GM18868 (cell line): ENCODE results near the gene PTPN21.

Source experiments
- ATAC-seq: cut with Tn5 transposase; IDR thresholded peaks from one replicate; pipeline ENCODE4 v1.9.1; 2021; ENCODE audit warnings: mild to moderate bottlenecking, moderate library complexity; ENCODE audit not compliant: unreplicated experiment

Gene PTPN21

DNA sequence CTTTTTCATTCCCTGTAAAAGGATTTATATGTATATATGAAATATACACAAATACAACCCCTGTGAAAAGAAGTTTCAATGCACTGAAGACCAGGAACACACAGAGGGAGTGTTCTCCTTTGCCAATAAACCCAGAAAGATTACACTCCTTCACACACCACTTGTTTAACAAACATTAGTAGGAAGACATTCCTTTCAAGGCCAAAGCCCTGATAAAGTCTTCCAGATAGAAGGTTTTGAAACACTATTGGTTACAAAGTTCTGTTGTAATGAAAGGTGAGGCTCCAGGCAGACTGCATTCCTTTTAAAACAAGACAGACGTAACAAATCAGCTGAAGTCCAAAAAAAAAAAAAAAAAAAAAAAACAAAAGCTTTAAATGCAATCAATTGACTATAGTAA lies 81.0 kb downstream of the PTPN21 start:
- ATAC-seq: no peak

DNA sequence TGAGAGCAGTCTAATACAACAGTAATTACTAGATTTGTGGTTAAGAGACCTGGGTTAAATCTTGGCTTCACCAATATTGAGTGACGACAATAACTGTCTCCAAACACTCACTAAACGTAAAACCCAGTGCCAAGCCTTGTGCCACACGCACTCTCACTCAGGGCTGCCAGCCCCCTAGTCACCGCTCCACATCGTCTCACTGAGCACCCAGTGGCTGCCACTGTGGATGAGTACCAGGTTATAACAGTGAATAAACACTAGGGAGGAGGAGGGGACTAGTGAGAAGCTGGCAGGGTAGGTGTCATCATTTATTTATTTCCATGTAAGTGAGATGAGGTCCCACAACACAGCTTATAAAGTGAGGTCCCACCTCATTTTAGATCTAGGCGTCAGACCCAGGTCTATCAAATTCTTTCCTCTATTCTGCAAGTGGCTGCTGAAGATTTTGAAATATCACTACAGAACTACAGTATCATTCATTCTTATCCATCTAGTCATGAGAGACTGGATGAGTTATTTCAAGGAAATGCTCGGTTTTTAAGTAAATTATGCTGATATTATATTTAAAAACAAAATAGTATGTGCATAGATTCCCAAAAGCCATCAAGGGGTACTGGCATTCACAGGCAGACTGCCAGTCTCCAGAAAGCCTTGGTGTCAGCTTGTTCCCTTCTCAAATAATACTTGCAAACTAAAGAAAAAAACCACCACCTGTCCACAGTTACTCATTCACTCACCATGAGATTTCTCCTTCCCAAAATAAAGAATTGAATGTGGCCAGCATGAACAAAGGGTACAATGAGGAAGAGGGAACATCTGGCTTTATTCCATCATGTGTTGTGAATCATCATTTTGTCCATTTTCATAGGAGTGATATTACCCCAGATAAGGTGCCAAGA lies 84.0 kb downstream of the PTPN21 start:
- no peak for ATAC-seq

DNA sequence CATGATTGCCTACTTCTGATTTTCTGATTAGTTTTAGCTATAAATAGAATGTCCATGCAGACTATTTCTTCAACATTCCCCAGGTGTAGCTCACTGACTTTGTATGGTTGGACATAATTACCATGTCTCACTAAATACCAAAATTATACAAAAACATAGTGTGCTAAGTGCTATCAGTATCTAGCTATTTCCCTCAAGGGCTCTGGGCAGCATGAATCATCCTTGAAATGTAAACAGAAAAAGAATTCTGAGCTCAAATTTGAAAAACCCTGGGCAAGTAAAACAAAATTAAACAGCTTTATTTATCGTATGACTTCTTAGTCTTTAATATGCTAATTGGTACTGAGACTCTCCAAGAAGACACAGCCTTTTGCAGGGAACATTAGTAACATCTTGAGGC lies 86.4 kb downstream of the PTPN21 start:
- no peak for ATAC-seq

DNA sequence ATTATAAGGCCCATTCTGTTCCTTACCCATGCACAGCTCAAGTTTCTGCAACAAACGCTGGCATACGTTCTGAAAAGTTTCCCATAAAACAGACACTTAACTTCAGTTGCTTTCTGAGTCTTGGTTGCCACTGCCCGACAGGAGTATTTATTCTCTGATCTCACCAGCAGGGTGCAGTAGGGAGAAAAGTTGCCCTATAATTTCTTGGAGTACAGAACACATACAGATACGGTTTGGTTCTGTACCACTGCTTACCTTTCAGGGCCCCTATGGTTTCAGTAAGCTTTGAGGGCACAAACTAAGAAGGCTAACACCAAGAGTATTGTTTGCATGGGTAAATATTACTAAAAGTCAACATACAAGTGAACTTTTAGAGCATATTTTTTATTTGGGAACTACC lies 91.5 kb downstream of the PTPN21 start:
- peak; percentile 84 for ATAC-seq

DNA sequence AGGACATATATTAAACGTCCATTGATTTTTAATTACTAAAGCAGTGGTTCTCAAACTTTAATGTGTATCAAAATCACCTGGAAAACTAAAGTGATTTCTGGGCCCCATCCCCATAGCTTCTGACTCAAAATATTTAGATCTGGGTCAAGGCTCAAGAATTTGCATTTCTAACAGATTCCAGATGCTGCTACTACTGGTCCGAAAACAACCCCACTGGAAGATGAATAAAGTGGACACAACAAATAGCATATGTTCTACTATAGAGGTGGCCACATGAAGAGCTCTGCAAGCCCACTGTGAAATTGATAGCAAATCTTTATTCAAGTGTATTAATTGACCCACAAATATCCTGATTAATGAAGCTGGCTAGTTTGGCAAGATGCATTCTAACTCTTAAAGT lies 99.9 kb downstream of the PTPN21 start:
- no peak for ATAC-seq

DNA sequence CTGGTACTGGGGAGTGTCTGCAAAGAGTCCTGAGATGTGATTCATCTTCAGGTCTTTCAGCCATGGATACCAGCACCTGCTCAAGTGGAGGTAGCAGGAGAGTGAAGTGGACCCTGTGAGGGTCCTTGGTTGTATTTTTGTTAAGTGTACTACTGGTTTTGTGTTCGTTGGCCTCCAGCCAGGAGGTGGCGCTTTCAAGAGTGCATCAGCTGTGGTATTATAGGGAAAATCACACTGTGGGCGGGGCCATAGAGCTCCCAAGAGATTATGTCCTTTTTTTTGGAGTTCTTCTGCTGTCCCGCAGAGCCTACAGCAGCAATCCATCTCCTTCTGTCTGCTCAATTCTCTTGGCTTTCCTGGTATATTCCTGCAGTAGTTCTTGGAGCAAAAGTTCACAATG lies 102.6 kb downstream of the PTPN21 start:
- no peak for ATAC-seq

DNA sequence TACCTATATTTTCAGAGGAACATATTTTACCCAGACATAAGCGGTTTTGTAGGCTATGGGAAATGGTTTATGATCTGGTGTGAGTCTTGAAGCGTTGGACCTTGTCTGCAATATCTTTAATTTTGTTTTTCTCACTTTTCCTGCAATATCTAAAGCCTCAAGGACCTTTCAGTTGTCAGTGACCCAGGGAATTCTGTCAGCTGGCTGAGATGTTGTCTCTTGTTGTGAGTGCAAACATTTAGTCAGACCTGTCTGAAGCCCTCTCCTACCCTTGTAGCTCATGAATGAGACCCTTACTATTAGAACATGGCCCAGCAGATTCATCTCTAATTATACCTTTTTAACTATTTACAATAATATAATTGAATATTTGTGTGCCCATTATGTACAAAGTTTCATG lies 115.7 kb downstream of the PTPN21 start:
- no peak for ATAC-seq

DNA sequence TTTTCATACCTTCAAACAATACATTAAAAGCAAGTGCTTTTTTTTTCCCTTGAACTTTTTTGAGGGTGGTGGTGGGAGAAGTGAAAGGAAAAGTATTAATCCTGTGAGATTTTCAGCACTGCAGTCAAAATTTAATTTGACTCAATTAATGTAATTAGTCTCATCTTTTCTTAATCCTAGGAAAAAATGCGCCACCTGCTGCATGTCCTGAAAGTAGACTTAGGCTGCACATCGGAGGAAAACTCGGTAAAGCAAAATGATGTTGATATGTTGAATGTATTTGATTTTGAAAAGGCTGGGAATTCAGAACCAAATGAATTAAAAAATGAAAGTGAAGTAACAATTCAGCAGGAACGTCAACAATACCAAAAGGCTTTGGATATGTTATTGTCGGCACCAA lies 117.1 kb downstream of the PTPN21 start:
- no peak for ATAC-seq

DNA sequence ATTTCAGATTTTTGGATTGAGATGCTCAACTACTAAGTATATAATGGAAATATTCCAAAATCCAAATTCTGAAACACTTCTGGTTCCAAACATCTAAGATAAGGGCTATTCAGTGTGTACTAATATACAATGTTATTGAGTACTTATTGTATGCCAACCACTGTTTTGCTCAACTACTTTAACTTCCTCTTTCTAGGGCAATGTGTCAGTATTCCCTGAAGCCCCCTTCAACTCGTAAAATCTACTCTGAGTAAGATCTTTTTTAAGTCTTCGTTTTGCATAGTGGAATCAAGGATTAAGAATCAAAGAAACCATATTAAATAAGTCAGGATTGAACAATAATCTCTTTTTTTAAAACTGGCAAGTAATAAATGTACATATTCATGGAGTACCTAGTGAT lies 123.8 kb downstream of the PTPN21 start:
- ATAC-seq: no peak

DNA sequence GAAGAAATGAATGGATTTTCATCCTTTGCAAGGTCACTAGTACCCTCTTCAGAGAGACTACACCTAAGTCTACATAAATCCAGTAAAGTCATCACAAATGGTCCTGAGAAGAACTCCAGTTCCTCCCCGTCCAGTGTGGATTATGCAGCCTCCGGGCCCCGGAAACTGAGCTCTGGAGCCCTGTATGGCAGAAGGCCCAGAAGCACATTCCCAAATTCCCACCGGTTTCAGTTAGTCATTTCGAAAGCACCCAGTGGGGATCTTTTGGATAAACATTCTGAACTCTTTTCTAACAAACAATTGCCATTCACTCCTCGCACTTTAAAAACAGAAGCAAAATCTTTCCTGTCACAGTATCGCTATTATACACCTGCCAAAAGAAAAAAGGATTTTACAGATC lies 128.5 kb downstream of the PTPN21 start:
- ATAC-seq: no peak

DNA sequence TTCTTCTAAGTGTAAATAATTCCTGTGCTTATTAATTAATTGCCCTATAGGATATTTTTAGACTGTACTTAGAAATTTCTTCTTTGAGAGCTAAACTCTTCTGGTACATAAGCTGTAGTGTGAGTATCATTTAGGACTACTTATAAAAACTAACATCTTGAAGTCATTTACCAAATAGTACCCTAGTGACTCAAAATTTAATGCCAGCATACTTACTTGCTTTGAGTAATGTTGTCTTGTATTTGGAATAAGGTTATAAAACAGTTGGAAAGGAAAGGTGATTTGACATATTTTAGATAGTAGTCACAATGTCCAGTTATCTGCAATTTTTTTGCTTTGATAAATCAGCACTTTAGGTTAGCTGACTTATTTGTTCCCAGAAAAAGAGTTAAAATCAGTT lies 130.2 kb downstream of the PTPN21 start:
- ATAC-seq: no peak

DNA sequence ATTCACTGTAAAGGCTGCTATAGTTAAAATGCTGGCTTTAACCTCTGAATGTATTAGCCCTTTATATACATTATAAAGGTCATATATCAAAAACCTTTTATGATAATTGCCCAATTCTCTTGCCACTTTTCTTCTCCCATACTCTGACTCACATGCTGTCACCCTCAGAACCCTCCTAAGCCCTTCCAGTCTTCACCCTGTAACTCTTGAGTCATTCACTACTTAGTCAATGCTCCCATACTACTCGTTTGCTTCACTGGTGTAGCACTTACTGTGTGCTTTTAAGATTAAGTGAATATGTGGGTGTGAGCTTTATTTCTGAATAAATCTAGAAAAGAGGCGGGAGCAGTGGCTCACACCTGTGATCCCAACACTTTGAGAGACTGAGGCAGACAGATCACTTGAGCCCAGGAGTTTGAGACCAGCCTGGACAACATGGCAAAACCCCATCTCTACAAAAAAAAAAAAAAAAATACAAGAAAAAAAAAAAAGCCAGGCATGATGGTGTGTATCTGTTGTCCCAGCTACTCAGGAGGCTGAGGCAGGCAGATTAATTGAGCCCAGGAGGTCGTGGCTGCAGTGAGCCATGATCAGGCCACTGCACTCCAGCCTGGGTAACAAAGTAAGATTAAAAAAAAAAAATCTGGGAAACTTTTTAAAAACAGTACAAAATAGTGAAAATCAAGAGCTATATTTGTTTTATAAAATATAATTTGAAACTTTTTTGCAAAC lies 131.7 kb downstream of the PTPN21 start:
- no peak for ATAC-seq

DNA sequence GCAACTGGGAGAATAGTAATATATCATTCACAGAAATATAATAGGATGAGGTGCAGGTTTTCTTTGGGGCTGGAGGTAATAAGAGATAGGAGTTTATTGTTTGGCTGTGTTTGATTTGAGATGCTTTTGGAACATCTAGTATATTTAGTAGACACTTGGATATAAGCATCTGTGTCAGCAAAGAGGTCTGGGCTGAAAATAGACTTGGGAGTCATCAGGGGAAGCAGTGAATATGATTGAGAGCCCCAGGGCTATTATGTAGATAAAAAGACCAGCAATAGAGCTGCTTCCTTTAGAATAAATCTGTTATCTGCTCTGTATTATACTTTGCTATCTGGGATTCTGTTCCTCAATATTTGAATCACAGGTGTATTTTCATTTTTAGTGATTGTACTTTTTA lies 132.8 kb downstream of the PTPN21 start:
- no peak for ATAC-seq

DNA sequence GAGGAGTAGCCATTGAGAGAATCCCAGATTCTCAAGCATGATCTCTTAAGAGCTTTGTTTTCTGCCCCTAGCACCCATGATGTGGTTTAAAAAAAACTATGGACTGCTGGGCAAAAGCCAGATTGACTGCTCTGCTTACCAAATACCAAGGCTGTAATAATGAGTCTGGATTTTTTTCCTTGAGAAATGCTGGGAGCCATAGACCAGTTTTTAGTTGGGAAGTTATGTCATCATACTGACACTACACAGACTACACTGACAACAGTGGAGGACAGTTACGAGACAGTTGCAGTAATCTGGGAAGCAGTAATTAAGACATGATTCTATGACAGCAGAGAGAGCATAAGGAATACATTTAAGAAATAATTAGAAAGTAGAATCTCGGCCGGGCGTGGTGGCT lies 133.5 kb downstream of the PTPN21 start:
- no peak for ATAC-seq

DNA sequence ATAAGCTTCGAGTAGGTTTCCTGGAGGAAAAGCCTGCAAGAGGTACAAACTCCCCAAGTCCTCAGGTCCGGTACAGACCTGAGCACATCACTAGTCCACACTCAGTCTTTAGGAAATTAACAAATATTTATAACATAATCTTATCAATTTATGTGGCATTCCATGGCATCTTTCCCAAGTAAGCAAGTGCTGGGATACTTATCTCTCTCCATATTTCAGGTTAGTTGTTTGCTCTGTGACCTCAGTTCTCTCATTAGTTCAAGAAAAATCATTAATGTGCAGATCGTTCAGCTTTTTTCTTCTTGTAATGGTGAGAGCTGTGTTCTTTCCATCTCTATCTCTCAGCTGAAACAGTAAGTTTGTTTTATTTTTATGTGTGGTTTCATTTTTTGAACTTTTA lies 134.6 kb downstream of the PTPN21 start:
- ATAC-seq: no peak

DNA sequence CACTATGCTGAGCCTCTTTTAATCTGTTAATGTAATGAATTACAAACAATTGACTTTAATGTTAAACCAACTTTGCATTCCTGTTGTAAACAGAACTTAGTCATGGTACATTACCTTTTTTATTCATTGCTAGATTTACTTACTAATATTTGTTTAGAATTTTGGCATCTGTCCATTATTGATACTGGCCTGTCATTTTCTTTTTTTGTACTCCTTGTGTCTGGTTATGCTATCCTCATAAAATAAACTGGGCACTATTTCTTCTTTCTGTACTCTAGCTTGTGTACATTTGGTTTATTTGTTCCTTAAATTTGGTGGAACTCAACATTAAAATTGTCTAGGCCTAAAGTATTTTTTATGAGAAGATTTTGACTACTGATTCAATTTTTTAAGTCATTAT lies 137.2 kb downstream of the PTPN21 start:
- ATAC-seq: no peak
